ENCODE measurements around the gene RPS6KL1.

GRCh38 chr14:74954947-74955228 lies 31.8 kb upstream of the RPS6KL1 start:
- no peak for TF ChIP-seq EZH2 (IDR thresholded peaks at IDR 0.05; ENCODE audit: borderline replicate concordance, low read depth, low read length, severe bottlenecking)
- no peak for TF ChIP-seq CTCF (IDR thresholded peaks at IDR 0.05; ENCODE audit: borderline replicate concordance, extremely low read depth, low read length, poor library complexity, severe bottlenecking)

Measured in DND-41 (cell line).